ENCODE results near the gene BOC.

- TF ChIP-seq EP300 (IDR thresholded peaks at IDR 0.05) (no peak), CTCF (IDR thresholded peaks at IDR 0.05) (no peak)
Observed at GRCh38 chr3:113300596-113300995, 89.2 kb downstream of the BOC start.
